Loucy (cell line): Measurements from ENCODE around the gene SCUBE2.
"Not testable (repeated sequence)": the region's sequence is repeated elsewhere in the genome, so short reads cannot be mapped to it uniquely, and the experiment has no call there.

Experiments
- H2AFZ ChIP-seq: fragments of 200-600 bp; sonication (generic); 2 replicates; pipeline ENCODE4 v1.6.0; 2016; ENCODE audit warnings: antibody characterized with exemption, mild to moderate bottlenecking, low read length, moderate library complexity
- H3F3A ChIP-seq: fragments of 200-600 bp; 2 replicates; pipeline ENCODE4 v1.6.0; 2016; ENCODE audit warnings: antibody characterized with exemption, low read depth, mild to moderate bottlenecking
- H3K27me3 ChIP-seq: fragments of 200-600 bp; sonication (generic); 2 replicates; pipeline ENCODE4 v1.6.1; 2014; ENCODE audit warnings: low read length, mild to moderate bottlenecking; ENCODE audit not compliant: insufficient read depth, poor library complexity, severe bottlenecking
- H3K36me3 ChIP-seq: fragments of 200-600 bp; sonication (generic); 2 replicates; pipeline ENCODE4 v1.6.1; 2016; ENCODE audit warnings: low read length; ENCODE audit not compliant: insufficient read depth
- H3K4me1 ChIP-seq: fragments of 200-600 bp; sonication (generic); 2 replicates; pipeline ENCODE4 v1.5.1; 2014; ENCODE audit warnings: low read length, mild to moderate bottlenecking; ENCODE audit not compliant: insufficient read depth, poor library complexity, severe bottlenecking
- H3K4me2 ChIP-seq: fragments of 200-600 bp; sonication (generic); 2 replicates; pipeline ENCODE4 v1.6.0; 2014; ENCODE audit warnings: antibody characterized with exemption, low read length, low read depth, mild to moderate bottlenecking; ENCODE audit not compliant: poor library complexity, severe bottlenecking
- H3K4me3 ChIP-seq: fragments of 200-600 bp; sonication (generic); 2 replicates; pipeline ENCODE4 v1.5.1; 2014; ENCODE audit warnings: low read length, mild to moderate bottlenecking, mixed read lengths; ENCODE audit not compliant: poor library complexity, severe bottlenecking
- H3K79me2 ChIP-seq: fragments of 200-600 bp; sonication (generic); 2 replicates; pipeline ENCODE4 v1.6.1; 2014; ENCODE audit warnings: low read length; ENCODE audit not compliant: insufficient read depth
- H3K9ac ChIP-seq: fragments of 200-600 bp; sonication (generic); 2 replicates; pipeline ENCODE4 v1.6.0; 2014; ENCODE audit warnings: mild to moderate bottlenecking, low read depth, low read length, moderate library complexity; ENCODE audit not compliant: poor library complexity, severe bottlenecking
- H3K9me2 ChIP-seq: fragments of 200-600 bp; sonication (generic); replicated peaks from 2 replicates; pipeline ENCODE4 v1.6.1; 2016; ENCODE audit warnings: low read depth, low read length, mixed read lengths
- H3K9me3 ChIP-seq: fragments of 200-600 bp; sonication (generic); 2 replicates; pipeline ENCODE4 v1.6.1; 2014; ENCODE audit warnings: mild to moderate bottlenecking, antibody characterized with exemption, low read length, low read depth; ENCODE audit not compliant: insufficient read depth
- H4K20me1 ChIP-seq: fragments of 200-600 bp; sonication (generic); 2 replicates; pipeline ENCODE4 v1.6.0; 2014; ENCODE audit warnings: antibody characterized with exemption, low read length, mild to moderate bottlenecking; ENCODE audit not compliant: insufficient read depth, poor library complexity, severe bottlenecking
- EZH2phosphoT487 ChIP-seq: fragments of 200-600 bp; IDR thresholded peaks from 2 replicates; pipeline ENCODE4 v1.6.1; 2018; ENCODE audit warnings: antibody characterized with exemption, mild to moderate bottlenecking, moderate library complexity, borderline replicate concordance
- TF ChIP-seq, protein P1 (sequence below): fragments of 200-600 bp; sonication (generic); conservative IDR thresholded peaks from 2 replicates; pipeline ENCODE4 v1.5.1; 2014; ENCODE audit warnings: mild to moderate bottlenecking, antibody characterized with exemption, low read length

SCUBE2 gene

DNA sequence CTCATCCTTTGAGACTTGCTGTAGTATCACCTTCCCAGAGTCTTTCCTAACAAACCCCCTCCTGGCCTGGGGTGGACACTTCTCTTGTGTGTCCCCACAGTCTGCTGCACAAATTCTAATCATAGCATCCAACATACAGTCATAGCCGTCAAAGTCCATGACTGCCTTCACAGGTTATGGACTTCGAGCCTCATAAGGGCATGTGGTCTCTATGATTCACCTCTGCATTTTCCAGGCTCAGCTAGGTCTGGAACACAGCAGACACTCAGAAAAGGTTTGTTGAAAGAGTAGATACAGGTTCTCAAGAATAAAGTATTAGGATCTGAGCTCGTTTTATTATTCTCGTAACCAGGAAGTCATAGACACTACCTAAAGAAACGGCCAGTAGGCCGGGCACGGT lies 13.2 kb upstream of the SCUBE2 start:
- Histone ChIP-seq H4K20me1 (no peaks in the 10 kb centered on the region), H3K4me2 (no peak overlapping the region), H3K9me2 (no peaks in the 10 kb centered on the region), H3F3A (no peaks in the 10 kb centered on the region), H3K36me3 (no peaks in the 10 kb centered on the region), H3K9ac (no peak overlapping the region), H3K27me3 (no peaks in the 10 kb centered on the region), H3K4me1 (no peaks in the 10 kb centered on the region), H3K9me3 (no peaks in the 10 kb centered on the region), H2AFZ (no peak overlapping the region), H3K79me2 (no peaks in the 10 kb centered on the region), H3K4me3 (no peak overlapping the region)
- no peak for TF ChIP-seq EZH2phosphoT487
- TF ChIP-seq, protein P1, sequence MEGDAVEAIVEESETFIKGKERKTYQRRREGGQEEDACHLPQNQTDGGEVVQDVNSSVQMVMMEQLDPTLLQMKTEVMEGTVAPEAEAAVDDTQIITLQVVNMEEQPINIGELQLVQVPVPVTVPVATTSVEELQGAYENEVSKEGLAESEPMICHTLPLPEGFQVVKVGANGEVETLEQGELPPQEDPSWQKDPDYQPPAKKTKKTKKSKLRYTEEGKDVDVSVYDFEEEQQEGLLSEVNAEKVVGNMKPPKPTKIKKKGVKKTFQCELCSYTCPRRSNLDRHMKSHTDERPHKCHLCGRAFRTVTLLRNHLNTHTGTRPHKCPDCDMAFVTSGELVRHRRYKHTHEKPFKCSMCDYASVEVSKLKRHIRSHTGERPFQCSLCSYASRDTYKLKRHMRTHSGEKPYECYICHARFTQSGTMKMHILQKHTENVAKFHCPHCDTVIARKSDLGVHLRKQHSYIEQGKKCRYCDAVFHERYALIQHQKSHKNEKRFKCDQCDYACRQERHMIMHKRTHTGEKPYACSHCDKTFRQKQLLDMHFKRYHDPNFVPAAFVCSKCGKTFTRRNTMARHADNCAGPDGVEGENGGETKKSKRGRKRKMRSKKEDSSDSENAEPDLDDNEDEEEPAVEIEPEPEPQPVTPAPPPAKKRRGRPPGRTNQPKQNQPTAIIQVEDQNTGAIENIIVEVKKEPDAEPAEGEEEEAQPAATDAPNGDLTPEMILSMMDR, result no peak

DNA sequence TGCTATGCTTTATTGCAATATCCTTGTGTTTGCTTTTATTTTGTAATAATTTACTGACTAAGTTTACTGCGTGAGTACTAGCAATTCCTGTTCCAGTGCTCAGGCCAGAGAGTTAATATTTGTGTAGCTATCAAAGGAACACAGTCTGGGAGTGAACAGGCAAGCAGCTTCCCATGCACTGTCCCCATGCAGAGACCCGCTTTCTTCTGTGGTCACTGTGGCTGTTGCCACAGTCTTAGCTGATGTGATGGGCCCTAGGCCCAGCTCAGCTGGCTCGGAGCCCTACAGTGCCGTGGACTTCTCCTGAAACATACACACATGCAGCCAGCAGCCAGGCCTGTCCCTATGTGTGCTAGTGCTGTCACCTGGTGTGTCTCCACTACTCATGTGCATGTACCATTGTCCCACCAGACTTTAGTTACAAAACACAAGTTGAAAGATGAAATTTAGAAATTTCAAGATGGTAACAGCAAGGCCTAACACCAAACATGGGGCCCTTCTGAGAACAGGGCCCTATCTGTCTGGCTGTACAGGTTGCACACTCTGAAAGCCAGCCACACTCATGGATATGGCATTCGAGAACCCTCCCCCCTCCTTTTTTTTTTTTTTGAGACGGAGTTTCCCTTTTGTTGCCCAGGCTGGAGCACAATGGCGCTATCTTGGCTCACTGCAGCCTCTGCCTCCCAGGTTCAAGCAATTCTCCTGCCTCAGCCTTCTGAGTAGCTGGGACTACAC lies 12.3 kb upstream of the SCUBE2 start:
- Histone ChIP-seq H3K36me3 (no peaks in the 10 kb centered on the region), H3F3A (no peaks in the 10 kb centered on the region), H3K79me2 (no peaks in the 10 kb centered on the region), H3K4me1 (no peaks in the 10 kb centered on the region), H3K4me3 (no peak overlapping the region), H4K20me1 (no peaks in the 10 kb centered on the region), H3K9ac (no peak overlapping the region), H2AFZ (no peak overlapping the region), H3K9me3 (no peaks in the 10 kb centered on the region), H3K27me3 (no peaks in the 10 kb centered on the region), H3K9me2 (no peaks in the 10 kb centered on the region), H3K4me2 (no peak overlapping the region)
- TF ChIP-seq, protein P1, result no peak
- TF ChIP-seq EZH2phosphoT487, result no peak

DNA sequence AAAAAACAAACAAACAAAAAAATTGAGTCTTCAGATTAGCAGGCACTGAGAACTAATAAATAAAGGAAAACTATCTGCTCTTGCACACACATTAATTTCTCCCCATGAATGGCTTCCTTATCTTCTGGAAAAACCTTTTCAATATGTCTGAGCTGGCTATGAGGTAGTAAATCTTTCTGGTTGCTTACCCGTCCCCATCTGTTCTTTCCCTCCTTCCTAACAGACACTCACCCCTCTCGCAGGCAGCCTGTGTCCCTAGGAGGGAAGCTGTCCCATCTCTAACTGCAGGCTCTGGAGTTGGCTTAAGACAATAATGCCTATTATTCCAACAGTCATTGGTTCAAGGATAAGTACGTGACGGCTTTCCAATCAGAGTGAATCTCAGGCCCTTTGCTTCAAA lies 8.2 kb upstream of the SCUBE2 start:
- Histone ChIP-seq H4K20me1 (no peaks in the 10 kb centered on the region), H3K36me3 (no peaks in the 10 kb centered on the region), H3K9me3 (no peaks in the 10 kb centered on the region), H3K9me2 (no peaks in the 10 kb centered on the region), H3F3A (no peaks in the 10 kb centered on the region), H3K4me3 (no peak overlapping the region), H3K4me2 (no peak overlapping the region), H3K79me2 (no peaks in the 10 kb centered on the region), H3K4me1 (no peaks in the 10 kb centered on the region), H2AFZ (no peak overlapping the region), H3K27me3 (no peaks in the 10 kb centered on the region), H3K9ac (no peak overlapping the region)
- TF ChIP-seq, protein P1, result no peak
- no peak for TF ChIP-seq EZH2phosphoT487

DNA sequence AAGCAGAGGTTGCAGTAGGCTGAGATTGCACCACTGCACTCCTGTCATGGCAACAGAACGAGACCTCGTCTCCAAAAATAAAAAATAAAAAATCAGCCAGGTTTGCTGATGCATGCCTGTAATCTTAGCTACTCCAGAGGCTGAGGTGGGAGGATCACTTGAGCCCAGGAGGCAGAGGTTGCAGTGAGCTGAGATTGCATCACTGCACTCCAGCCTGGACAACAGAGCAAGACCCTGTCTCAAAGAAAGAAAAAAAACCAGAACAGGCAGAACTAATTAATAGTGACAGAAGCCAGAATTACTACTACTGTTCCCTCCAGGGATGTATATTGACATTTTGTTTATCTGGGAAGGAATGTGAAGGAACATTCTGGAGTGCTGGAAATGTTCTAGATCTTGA lies 7.1 kb upstream of the SCUBE2 start:
- H4K20me1 ChIP-seq, H3F3A ChIP-seq, H3K4me2 ChIP-seq, H2AFZ ChIP-seq, H3K4me1 ChIP-seq, H3K9me2 ChIP-seq, H3K79me2 ChIP-seq, H3K36me3 ChIP-seq, H3K27me3 ChIP-seq, H3K9ac ChIP-seq, H3K9me3 ChIP-seq, H3K4me3 ChIP-seq: not testable (repeated sequence)

DNA sequence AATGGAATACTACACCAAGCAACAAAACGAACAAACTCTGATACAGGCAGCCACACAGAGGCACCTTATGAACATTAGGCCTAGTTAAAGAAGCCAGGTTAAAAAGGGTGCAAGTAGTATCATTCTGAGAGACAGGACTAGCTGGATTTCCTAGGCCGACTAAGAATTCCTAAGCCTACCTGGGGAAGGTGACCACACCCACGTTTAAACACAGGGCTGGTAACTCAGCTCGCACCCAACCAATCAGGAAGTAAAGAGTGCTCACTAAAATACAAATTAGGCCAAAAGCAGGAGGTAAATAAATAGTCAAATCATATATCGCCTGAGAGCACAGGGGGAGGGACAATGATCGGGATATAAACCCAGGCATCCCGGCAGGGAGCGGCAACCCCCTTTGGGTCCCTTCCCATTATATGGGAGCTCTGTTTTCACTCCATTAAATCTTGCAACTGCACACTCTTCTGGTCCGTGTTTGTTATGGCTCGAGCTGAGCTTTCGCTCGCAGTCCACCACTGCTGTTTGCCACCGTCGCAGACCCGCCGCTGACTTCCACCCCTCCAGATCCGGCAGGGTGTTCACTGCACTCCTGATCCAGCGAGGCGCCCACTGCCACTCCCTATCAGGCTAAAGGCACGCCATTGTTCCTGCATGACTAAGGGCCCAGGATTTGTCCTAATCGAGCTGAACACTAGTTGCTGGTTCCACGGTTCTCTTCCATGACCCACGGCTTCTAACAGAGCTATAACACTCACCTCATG lies 6.0 kb upstream of the SCUBE2 start:
- not testable (repeated sequence) for H3K4me3 ChIP-seq, H3K9ac ChIP-seq, H3K36me3 ChIP-seq, H4K20me1 ChIP-seq, H3K27me3 ChIP-seq, H3K4me1 ChIP-seq, H3K79me2 ChIP-seq, H2AFZ ChIP-seq, H3K4me2 ChIP-seq, H3F3A ChIP-seq, H3K9me3 ChIP-seq, H3K9me2 ChIP-seq
